Spleen (tissue), 11 donors: Measurements from ENCODE around the gene NDUFV2. TPM values are rescaled to one million over a fixed set of nuclear protein-coding genes. Genes with fewer than 3 reads are reported as not detected.

ENCODE experiments used
- DNase-seq: peaks from one replicate; pipeline ENCODE4 v3.0.0-alpha.2; 2020
- H3K27ac ChIP-seq, 8 donors: fragments of 200-600 bp; sonication (generic) in 7 of 8; 1 replicate in 4 of 8; 2 replicates in 4 of 8; pipeline versions ENCODE4 v1.5.0 to v1.8.0; 2016 to 2021; ENCODE audit warnings: inconsistent platforms in 4 of 8, mild to moderate bottlenecking in 4 of 8, moderate library complexity in 1 of 8
- H3K27me3 ChIP-seq, 7 donors: fragments of 200-600 bp; sonication (generic) in 6 of 7; replicated peaks in 1 of 7; 1 replicate in 4 of 7; 2 replicates in 3 of 7; pipeline versions ENCODE4 v1.5.0 to v1.8.0; 2016 to 2021; ENCODE audit warnings: inconsistent platforms in 3 of 7, mild to moderate bottlenecking in 1 of 7
- H3K36me3 ChIP-seq, 6 donors: fragments of 200-600 bp; sonication (generic) in 5 of 6; 1 replicate in 4 of 6; 2 replicates in 2 of 6; pipeline versions ENCODE4 v1.5.0 to v1.8.0; 2016 to 2021; ENCODE audit warnings: inconsistent platforms in 2 of 6
- H3K4me1 ChIP-seq, 6 donors: fragments of 200-600 bp; sonication (generic) in 5 of 6; 1 replicate in 3 of 6; 2 replicates in 3 of 6; pipeline versions ENCODE4 v1.5.0 to v1.8.0; 2016 to 2021; ENCODE audit warnings: inconsistent platforms in 3 of 6
- H3K4me3 ChIP-seq, 8 donors: fragments of 200-600 bp; sonication (generic) in 7 of 8; 1 replicate in 4 of 8; 2 replicates in 4 of 8; pipeline versions ENCODE4 v1.5.0 to v1.8.0; 2016 to 2021; ENCODE audit warnings: inconsistent platforms in 4 of 8, mild to moderate bottlenecking in 4 of 8, moderate library complexity in 2 of 8
- H3K9me3 ChIP-seq, 8 donors: fragments of 200-600 bp; sonication (generic) in 7 of 8; 1 replicate in 4 of 8; 2 replicates in 4 of 8; pipeline versions ENCODE4 v1.5.0 to v1.8.0; 2016 to 2021; ENCODE audit warnings: inconsistent platforms in 4 of 8
- CTCF ChIP-seq, 11 experiments: fragments of 200-600 bp in 7 of 11; fragments of 450-650 bp in 4 of 11; sonication (generic) in 4 of 11; IDR thresholded peaks in 8 of 11; conservative IDR thresholded peaks in 3 of 11; 1 replicate in 7 of 11; 2 replicates in 4 of 11; pipeline versions ENCODE4 v1.4.0 to v1.8.0; 2016 to 2021; ENCODE audit warnings: antibody characterized with exemption in 11 of 11, inconsistent platforms in 4 of 11, mild to moderate bottlenecking in 1 of 11
- POLR2A ChIP-seq, 3 donors: fragments of 450-650 bp; IDR thresholded peaks; one replicate each; pipeline ENCODE4 v1.5.1; 2017; ENCODE audit warnings: antibody characterized with exemption in 3 of 3, mild to moderate bottlenecking in 1 of 3
- POLR2AphosphoS5 ChIP-seq, 3 donors: sonication (generic); formaldehyde crosslinking; IDR thresholded peaks; one replicate each; pipeline ENCODE4 v1.5.1; 2017; ENCODE audit warnings: antibody characterized with exemption in 3 of 3
- WGBS, 5 donors: extraction: QIAGEN DNeasy Blood & Tissue Kit in 3 of 5; methylation state at CpG; one replicate each; pipeline versions ENCODE4 v1.1.5 to v1.1.7; 2013 to 2018; 5-methylcytosine and 5-hydroxymethylcytosine counted together
- intact Hi-C: fragments of 100-400 bp; cut with DNase I; formaldehyde crosslinking; loops from one replicate; pipeline ENCODE4 v1.15.0; 2023; ENCODE audit warnings: low total_unique reads
- polyA plus RNA-seq, 3 donors: library from polyadenylated mRNA; stranded (reverse); fragments of 200-250 nt; gene quantifications; one replicate each; pipeline ENCODE4 v1.2.1, GENCODE V29; 2013
- total RNA-seq, 7 donors: library from RNA; depleted of rRNA in 3 of 7; stranded (reverse); fragments of >200 nt in 3 of 7; fragmentation: NEBNext Ultra II Directional in 4 of 7; extraction: Animal tissue kit (Norgen Biotek cat#: 25700) in 4 of 7; gene quantifications; one replicate each; pipeline versions ENCODE4 v1.1.0 to v1.2.1, GENCODE V29; 2016 to 2021
- donor health status: healthy with polysubstance abuse.
- donor health status: DM: no; HTN: no; CAD: no; lungs with moderate emphysema.
- donor health status: DM: no; HTN: no; CAD: no.
- donor health status: Bipolar disorder and iron deficiency.
- donor health status: healthy.
- donor health status: DM: no; HTN: no; CAD: no.
- donor health status: DM: yes; HTN: yes; CAD: no.

NDUFV2 gene
- total and polyA plus RNA-seq, 10 donors = 89.8 to 175 (median 101) TPM

- TF ChIP-seq POLR2AphosphoS5 (IDR thresholded peaks at IDR 0.05) (no peak), POLR2A (IDR thresholded peaks at IDR 0.05) (no peak), CTCF (IDR thresholded peaks at IDR 0.05 in 8 of 11, conservative IDR thresholded peaks at IDR 0.05 in 3 of 11) (no peak)
- H3K4me3 ChIP-seq = no peak overlapping the region
Measured at GRCh38 chr18:9068346-9068745, 34.2 kb upstream of the NDUFV2 start.

GRCh38 chr18:9069601-9070000, 32.9 kb upstream of the NDUFV2 start:
- Histone ChIP-seq H3K36me3 (no peaks in the 10 kb centered on the region), H3K9me3 (no peaks in the 10 kb centered on the region), H3K4me3 (no peak overlapping the region), H3K27ac (peak overlapping the region in 4 of 8 donors; percentile 31 to 66 (median 37)), H3K4me1 (peaks cover 3 to 31% (median 25%) of the 10 kb centered on the region in 6 donors), H3K27me3 (no peaks in the 10 kb centered on the region)
- peak in 2 of 3 donors; percentile 10 to 21 for TF ChIP-seq POLR2AphosphoS5 (IDR thresholded peaks at IDR 0.05)
- no peak for TF ChIP-seq CTCF (IDR thresholded peaks at IDR 0.05 in 8 of 11, conservative IDR thresholded peaks at IDR 0.05 in 3 of 11)
- no peak for TF ChIP-seq POLR2A (IDR thresholded peaks at IDR 0.05)
- WGBS, 5 donors = 8 to 22% (median 11%) methylated on average over 9 of the region's 9 CpGs
- intact Hi-C loops = no loop called here
- no peak for DNase-seq

More at GRCh38 chr18:9068346-9068745, 34.2 kb upstream of the NDUFV2 start:
- Histone ChIP-seq H3K36me3 (no peaks in the 10 kb centered on the region), H3K9me3 (no peaks in the 10 kb centered on the region), H3K4me1 (peaks cover 0 to 29% (median 15%) of the 10 kb centered on the region in 6 donors), H3K27ac (peak overlapping the region in 1 of 8 donors; percentile 66), H3K27me3 (no peaks in the 10 kb centered on the region)
- no peak for DNase-seq
- intact Hi-C loops = no loop called here
- 81 to 89% (median 86%) methylated on average over 2 of the region's 2 CpGs for WGBS, 5 donors

- TF ChIP-seq POLR2A (IDR thresholded peaks at IDR 0.05) (no peak), CTCF (IDR thresholded peaks at IDR 0.05 in 8 of 11, conservative IDR thresholded peaks at IDR 0.05 in 3 of 11) (no peak), POLR2AphosphoS5 (IDR thresholded peaks at IDR 0.05) (no peak)
- H3K9me3 ChIP-seq = no peaks in the 10 kb centered on the region
- DNase-seq = no peak
- H3K36me3 ChIP-seq = no peaks in the 10 kb centered on the region
- WGBS, 5 donors = 78 to 81% (median 81%) methylated on average over 5 of the region's 5 CpGs
- H3K27me3 ChIP-seq = no peaks in the 10 kb centered on the region
- peaks cover 3 to 31% (median 25%) of the 10 kb centered on the region in 6 donors for H3K4me1 ChIP-seq
- no peak overlapping the region for H3K4me3 ChIP-seq
- intact Hi-C loops = loop anchor here (10.0 kb wide), 2 partner anchors 265 to 445 kb away; partner anchors contain the start of gene TWSG1
- peak overlapping the region in 4 of 8 donors; percentile 31 to 66 (median 37) for H3K27ac ChIP-seq
Measured at GRCh38 chr18:9070212-9070611, 32.3 kb upstream of the NDUFV2 start.

- TF ChIP-seq POLR2AphosphoS5 (IDR thresholded peaks at IDR 0.05) = no peak
- TF ChIP-seq CTCF (IDR thresholded peaks at IDR 0.05 in 8 of 11, conservative IDR thresholded peaks at IDR 0.05 in 3 of 11) = no peak
- TF ChIP-seq POLR2A (IDR thresholded peaks at IDR 0.05) = no peak
- 75 to 78% (median 77%) methylated on average over 6 of the region's 6 CpGs for WGBS, 5 donors
- no peaks in the 10 kb centered on the region for H3K36me3 ChIP-seq
- H3K4me3 ChIP-seq = no peak overlapping the region
- no peaks in the 10 kb centered on the region for H3K27me3 ChIP-seq
- H3K27ac ChIP-seq = peak overlapping the region in 4 of 8 donors; percentile 6 to 63 (median 44)
- no peaks in the 10 kb centered on the region for H3K9me3 ChIP-seq
- intact Hi-C loops = loop anchor here (10.0 kb wide), 2 partner anchors 255 to 435 kb away; partner anchors contain the start of gene TWSG1
- DNase-seq = no peak
- H3K4me1 ChIP-seq = peaks cover 9 to 36% (median 24%) of the 10 kb centered on the region in 6 donors
Measured at GRCh38 chr18:9079818-9080528, 22.5 kb upstream of the NDUFV2 start.
